T-helper 9 cell (primary cell): Measurements from ENCODE around the gene LTBP1.

Source experiments
- DNase-seq: peaks from one replicate; pipeline ENCODE4 v3.0.0-alpha.2; 2020

The LTBP1 gene

GRCh38 chr2:33392366-33392765 is 445.6 kb downstream of the LTBP1 start:
- DNase-seq = no peak

DNA sequence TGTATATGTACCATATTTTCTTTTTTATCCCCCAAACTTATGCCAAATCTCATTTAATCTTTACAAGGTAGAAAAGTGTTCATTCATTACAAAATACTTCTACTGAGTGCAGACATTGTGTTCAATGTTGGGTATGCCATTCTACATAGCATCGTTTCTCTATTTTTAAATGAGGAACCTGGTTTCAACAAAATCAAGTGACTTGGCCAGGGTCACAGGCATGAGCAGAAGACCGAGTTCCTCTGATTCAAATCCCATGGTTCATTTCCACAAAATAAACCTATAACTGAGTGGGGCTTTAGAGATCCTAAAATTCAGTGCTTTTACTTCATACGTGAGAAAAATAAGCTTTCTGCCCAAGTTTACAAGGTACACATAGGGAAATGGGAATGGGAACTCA is 448.3 kb downstream of the LTBP1 start:
- DNase-seq = no peak

DNA sequence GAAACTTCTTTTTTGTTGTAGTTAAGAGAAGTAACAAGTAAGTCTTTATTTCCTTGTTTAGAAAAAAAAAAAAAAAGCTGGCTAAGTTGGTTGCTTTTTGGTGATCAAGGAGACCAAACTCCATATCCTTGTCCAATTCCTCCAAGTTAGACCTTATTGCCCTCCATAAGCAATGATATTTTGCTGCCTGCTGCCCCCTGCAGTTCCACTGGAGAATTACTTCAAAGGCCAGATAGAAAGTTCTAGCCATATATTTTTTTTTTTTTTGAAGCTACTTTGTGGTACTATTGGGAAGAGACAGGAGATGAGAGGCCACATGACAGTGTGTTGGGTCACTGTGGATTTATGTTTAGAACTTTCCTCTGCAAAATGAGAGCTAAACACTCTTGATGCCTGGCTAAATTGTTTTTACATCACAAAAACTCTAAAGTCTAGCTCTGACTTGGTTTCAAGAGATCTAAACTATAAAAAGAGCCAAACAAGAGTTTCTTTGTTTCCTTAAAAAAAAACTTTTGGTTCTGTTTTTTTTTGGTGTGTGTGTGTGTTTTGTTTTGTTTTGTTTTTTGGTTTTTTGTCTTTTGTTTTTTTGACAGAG is 449.0 kb downstream of the LTBP1 start:
- peak; percentile 16 for DNase-seq

- DNase-seq = no peak
These were observed 457.6 kb downstream of the LTBP1 start for GRCh38 chr2:33404321-33404720.

DNA sequence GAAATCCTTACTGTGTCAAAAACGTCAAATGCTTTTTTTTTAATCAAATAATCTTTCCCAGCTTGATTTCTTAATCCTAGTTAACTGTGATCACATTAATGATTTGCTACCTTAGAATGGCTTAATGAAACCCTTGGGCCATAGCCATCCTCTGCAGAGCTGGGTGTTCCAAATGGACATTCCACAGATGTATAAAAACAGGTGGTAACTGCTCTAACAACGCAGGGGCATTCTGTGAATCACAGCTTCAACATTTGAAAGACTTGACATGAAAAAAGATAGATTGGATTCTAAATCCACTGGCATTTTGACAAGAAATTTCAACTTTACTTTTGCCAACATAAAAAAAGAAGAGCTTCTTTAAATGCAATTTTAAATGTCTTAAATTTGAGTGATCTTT is 459.9 kb downstream of the LTBP1 start:
- DNase-seq = no peak

- DNase-seq = no peak
These were observed 461.4 kb downstream of the LTBP1 start for GRCh38 chr2:33408109-33408508.

- no peak for DNase-seq
These were observed 462.7 kb downstream of the LTBP1 start for GRCh38 chr2:33409417-33409955.

GRCh38 chr2:33411765-33412164 is 465.0 kb downstream of the LTBP1 start:
- DNase-seq = no peak

GRCh38 chr2:33412920-33413319 is 466.2 kb downstream of the LTBP1 start:
- no peak for DNase-seq

DNA sequence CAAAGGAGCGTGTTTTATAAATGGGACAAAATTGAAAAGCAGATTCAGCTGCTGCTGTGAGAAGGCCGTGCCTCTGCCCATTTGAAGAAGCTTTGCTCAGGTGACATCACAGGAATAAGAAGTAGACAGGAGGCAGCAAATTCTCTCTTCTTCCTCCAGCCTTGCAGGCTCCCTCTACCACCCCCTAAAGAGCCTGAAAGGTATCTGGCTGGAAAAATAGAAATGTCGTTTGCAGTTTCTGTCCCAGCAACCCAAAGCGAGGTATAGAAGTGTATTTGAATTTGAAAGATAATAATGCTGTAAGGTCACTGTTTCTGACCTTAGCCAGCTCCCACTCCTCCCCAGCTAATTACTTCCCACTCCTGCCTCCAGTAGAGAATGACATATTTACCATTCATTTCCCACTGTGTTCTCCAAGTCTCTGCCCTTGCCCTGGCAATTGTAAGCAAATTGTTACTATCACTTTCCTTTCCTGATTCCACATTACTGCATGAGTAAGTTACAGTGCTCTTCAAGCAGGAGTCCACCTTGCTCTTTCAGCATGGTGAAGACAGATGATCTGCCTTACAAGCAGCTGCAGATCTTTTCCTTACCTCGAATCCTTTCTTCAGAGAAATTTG is 472.9 kb downstream of the LTBP1 start:
- DNase-seq = no peak

- DNase-seq = no peak
These were observed 474.0 kb downstream of the LTBP1 start for GRCh38 chr2:33420726-33421125.

DNA sequence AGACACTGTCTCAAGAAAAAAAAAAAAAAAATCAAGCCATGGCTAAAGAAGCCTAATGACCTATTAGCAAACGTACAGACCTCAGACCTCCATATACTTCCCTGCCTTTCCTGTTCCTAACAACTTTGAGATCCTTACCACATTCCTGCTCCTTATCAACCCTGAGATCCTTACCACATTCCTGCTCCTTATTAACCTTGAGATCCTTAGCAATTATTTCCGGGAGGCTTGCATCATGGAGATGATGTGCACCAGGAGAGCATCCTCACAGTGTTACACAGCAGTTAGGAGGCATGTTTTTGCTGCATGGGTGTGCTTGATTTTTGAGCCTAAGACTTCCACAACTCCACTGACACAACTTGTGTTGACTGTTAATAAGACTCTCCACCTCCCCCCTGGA is 475.1 kb downstream of the LTBP1 start:
- DNase-seq = no peak

DNA sequence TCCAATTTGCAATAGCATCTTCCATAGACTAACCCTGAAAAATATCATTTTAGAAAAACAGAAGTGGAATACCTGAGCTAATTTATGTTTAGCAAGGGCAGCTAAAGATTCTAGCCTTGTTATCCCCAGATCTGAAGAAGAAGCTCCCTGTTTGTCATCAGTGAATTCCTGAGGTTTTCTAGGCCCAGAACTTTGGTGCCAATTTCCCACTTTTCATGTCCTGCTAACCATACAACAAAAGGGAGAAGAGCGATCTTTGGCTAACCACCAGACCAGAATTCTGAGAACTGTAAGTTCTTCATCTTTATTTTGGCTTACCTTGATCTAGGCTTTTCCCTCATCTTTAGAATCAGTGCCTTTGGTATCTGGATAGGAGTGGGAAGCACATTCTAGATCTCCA is 478.4 kb downstream of the LTBP1 start:
- DNase-seq = no peak

- no peak for DNase-seq
These were observed 478.9 kb downstream of the LTBP1 start for GRCh38 chr2:33425586-33426031.

GRCh38 chr2:33426666-33427231 is 480.0 kb downstream of the LTBP1 start:
- no peak for DNase-seq

DNA sequence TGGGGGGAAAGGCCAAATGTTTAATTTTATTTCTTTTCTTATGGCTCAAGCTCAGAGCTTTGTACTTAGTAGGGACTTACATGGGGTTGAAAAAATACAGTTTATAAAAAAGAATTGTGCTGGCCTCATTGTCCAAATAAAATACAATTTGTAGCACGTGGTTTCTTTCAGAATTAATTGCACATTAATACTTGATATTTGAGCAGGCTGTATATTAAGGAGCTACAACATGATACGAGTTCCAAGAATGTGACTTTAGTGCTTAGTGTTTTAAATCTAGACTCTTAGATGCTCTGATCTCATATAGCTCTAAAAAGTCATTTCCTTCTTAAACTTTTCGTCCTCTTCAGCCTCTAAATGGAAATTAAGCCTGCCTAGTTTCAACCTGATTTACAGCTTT is 483.3 kb downstream of the LTBP1 start:
- DNase-seq = no peak

DNA sequence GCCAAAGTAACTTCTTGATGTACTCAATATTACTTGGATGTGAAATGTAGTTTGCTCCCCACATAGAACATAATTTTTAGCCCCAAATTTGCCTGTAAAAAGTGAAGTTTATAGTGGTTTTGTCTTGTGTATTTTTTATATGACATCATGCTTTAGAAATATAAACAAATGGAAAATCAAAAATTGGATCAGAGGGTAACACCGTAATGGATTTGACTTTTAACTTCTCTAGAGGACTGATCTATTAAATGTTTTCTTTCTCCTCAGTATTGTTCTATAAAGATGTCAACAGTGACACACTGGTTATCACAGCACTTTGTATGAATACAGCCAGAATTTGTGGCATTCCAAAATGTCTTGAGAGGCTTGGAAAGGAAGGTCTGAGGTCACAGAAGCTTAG is 484.1 kb downstream of the LTBP1 start:
- DNase-seq = no peak

- no peak for DNase-seq
These were observed 486.1 kb downstream of the LTBP1 start for GRCh38 chr2:33432871-33433270.

GRCh38 chr2:33433279-33434235 is 486.8 kb downstream of the LTBP1 start:
- no peak for DNase-seq

GRCh38 chr2:33435518-33435917 is 488.8 kb downstream of the LTBP1 start:
- DNase-seq = no peak

DNA sequence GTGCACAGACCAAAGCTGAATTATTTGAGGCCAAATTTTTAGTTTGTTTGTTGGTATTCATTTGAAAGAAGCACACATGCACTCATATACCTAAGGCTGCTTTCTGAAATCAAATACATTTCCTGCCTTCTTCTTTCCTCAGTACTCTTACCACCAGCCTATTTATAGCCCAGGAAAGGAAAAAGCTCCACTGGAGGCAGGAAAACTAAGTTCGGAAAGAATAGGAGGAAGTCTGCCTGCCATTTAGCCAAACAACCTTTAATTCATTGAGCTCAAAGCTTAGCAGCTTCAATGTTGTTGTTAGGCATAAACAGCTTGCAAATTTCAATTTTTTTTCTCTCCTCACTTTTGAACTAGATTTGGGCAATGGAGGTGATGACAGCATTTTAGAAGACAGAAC is 489.3 kb downstream of the LTBP1 start:
- DNase-seq = no peak

GRCh38 chr2:33437297-33437696 is 490.5 kb downstream of the LTBP1 start:
- no peak for DNase-seq

DNA sequence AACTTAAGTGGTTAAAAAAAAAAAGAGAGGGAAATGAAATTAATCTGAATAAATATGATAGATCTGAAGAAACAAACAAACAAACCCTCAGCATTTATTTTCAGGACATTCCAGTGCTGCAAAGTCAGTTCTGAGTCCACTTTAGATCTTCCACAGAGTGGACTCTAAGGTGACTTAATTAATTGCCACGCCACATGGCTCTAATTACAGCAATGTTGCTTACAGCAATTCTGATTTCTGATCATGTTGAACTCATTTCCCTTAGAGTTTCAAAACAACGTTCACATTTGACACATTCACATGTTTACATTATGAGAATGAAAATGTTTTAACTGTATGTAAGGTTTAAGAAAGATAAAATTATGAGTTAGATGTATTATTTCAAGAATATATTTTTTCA is 491.1 kb downstream of the LTBP1 start:
- no peak for DNase-seq
